NCI-H82 treated with DMSO at 0.1 percent for 48 hours (cell line): ENCODE measurements around the gene ZNF577.

ENCODE experiments used
- DNase-seq: peaks from one replicate; lab custom pipeline; 2025; ENCODE audit not compliant: unreplicated experiment; lab: John Stamatoyannopoulos, UW

The ZNF577 gene

DNA sequence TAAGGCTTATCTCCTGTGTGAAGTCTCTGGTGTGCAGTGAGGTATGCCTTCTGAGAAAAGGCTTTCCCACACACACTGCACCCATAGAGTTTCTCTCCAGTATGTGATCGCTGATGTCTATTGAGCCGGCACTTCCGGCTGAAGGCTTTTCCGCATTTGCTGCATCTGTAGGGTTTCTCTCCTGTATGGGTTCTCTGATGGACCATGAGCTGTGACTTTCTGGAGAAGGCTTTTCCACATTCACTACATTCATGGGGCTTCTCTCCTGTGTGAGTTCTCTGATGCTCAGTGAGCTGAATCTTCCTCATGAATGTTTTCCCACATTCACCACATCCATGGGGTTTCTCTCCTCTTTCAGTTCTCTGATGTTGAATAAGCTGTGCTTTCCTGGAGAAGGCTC lies 14.7 kb downstream of the ZNF577 start:
- no peak for DNase-seq

DNA sequence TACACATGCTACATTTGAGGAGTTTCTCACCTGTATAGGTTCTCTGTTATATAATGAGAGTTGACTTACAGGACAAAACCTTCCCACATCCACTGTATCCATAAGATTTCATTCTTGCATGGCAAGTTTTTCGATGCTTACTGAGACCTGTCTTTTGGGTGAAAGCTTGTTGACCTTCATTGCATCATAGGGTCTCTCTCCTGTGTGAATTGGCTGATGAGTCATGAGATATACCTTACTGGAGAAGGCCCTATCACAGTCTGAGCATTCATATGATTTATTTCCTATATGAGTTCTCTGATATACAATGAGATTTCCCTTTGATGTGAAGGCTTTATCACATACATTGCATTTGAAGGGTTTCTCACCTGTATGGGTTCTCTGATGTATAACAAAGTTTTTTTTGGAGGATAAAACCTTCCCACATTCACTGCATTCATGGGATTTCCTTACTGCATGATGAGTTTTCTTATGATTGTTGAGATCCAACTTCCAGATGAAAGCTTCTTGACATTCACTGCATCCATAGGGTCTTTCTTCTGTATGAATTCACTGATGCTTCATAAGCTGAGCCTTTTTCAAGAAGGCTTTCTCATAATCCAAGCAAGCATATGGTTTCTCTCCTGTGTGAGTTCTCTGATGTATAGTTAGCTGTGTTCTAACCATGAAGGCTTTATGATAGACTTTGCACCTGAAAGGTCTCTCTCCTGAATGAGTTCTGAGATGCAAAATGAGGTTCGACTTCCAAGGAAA lies 25.7 kb downstream of the ZNF577 start:
- DNase-seq: no peak

DNA sequence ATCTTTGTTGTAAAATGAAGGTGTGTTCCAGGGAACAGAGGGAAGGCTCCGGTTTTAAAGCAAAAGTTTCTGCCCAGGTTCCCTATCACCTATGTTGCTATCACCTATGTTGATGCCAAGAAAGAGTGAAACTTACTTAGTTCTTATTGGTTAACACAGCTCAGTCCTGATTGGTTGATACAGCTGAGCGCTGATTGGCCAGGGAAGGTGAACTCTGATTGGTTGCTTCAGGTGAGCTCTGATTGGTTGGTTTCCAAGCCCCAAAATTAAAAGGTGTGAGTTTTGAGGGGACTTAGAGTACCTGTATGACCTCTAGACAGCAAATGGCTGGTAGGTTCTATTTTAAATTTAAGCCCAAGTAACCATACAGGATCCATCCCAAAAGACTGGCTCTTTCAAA lies 50.6 kb downstream of the ZNF577 start:
- no peak for DNase-seq

DNA sequence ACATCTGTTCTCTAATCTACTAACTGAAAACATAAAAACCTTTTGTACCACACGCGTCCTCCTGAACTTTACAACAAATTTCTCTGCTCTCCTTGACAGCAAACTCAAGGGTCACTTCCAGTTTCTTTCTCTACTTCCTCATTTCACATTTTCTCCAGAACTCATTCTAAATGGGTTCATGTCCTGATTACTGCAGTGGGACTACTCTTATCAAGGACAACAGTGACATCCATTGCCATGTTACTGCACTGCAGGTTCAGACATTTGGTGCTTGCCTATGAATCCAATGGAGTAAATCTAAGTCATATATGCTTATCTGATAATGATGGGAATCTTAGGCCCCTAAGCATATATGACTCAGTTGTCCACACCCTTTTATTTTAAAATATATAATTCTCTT lies 57.5 kb downstream of the ZNF577 start:
- DNase-seq: no peak

DNA sequence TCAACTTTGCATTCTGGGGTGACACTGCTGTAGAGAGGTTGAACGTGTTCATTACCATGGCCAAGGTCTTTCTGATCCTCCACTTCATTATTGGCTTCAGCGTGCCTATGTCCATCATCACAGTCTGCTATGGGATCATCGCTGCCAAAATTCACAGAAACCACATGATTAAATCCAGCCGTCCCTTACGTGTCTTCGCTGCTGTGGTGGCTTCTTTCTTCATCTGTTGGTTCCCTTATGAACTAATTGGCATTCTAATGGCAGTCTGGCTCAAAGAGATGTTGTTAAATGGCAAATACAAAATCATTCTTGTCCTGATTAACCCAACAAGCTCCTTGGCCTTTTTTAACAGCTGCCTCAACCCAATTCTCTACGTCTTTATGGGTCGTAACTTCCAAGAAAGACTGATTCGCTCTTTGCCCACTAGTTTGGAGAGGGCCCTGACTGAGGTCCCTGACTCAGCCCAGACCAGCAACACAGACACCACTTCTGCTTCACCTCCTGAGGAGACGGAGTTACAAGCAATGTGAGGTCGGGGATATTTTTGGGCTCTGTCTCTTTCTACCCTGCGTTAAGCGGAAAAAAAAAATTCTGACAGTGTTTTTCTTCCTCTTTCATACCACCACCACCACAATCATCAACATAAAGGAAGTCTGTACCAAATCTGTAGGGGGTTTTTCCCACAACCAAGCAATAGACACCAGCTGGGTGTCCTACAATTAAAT lies 63.3 kb downstream of the ZNF577 start:
- no peak for DNase-seq

DNA sequence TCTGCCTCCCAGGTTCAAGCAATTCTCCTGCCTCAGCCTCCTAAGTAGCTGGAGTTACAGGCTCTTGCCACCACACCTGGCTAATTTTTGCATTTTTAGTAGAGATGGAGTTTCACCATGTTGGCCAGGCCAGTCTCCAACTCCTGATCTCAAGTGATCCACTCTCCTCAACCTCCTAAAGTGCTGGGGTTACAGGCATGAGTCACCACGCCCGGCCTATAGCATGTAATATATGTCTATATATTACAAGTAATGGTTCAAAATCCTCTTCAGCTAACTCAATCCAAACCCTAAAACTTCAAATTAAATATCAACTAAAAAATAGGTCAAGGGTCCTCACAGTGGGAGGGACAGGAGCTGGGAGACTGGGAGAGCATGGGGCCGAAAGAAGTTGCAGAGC lies 64.8 kb downstream of the ZNF577 start:
- no peak for DNase-seq

DNA sequence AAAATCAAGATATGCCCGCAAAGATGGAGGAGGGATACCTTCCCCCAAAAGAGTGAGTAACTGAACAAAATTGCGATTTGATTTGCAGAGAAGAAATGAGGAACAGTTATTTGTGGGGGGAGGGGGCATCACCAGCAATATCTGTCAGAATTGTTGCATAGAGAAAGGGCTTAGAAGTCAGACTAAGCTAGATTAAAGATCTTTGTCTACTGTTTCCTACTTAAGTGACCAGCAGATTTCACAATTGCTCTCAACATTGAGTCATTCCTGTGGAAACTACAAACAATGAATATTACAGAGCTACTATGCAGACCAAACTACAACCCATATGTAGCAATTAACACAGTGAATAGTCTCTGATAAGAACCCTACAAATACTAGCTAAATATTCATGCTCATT lies 65.4 kb downstream of the ZNF577 start:
- DNase-seq: no peak

DNA sequence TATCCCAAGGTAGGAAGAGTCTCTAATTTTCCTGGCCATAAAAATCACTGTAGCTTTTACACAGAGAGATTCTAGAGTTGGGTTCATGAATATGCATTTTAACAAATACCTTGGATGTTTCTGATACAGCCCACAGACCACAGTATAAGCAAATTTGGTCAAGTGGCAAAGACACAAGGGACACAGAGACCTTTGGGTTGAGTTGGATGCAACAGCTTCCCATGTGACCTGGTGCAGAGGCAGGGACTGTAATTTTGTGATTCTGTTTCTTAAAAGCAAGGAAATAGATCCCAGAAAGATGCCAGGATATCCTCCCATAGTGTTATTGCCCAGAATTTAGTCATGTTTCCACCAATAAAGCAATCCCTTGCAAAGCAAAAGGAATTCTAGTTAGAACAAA lies 65.8 kb downstream of the ZNF577 start:
- DNase-seq: no peak

DNA sequence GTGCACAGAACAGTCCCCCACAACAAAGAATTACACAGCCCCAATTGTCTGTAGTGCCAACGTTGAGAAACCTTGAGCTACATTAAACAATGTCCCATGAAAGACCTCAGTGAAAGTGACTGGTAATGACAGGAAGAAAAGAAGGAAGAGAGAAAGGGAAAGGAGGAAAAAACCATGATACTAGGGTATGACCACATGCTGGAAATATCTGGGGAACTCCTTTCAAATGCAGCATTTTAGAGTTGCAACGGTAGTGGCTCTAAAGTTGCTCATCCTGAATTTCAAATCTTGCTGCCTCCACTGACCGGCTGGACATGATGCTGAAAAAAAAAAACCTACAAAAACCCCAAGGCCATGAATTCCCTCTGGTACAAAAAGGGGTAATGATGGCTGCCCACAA lies 66.3 kb downstream of the ZNF577 start:
- no peak for DNase-seq
